H1 (cell line): ENCODE measurements around the gene BSCL2. TPM values are rescaled to one million over a fixed set of nuclear protein-coding genes. Genes with fewer than 3 reads are reported as not detected.

ENCODE experiments used
- ASH2L ChIP-seq: fragments of 200-600, 300-600 bp; sonication (generic); IDR thresholded peaks from one replicate; pipeline ENCODE4 v1.7.1; 2017; ENCODE audit warnings: low read length
- BACH1 ChIP-seq: IDR thresholded peaks from 2 replicates; pipeline ENCODE4 v1.6.1; 2012; ENCODE audit warnings: low read length, improper control_type of control experiment
- BCL11A ChIP-seq, 2 experiments: IDR thresholded peaks; one replicate each; pipeline ENCODE4 v1.6.1; 2011; ENCODE audit warnings: low read depth in 2 of 2, low read length in 2 of 2, mild to moderate bottlenecking in 2 of 2
- CHD1 ChIP-seq: IDR thresholded peaks from 2 replicates; pipeline ENCODE4 v1.6.1; 2012; ENCODE audit warnings: low read depth, low read length, improper control_type of control experiment
- CHD2 ChIP-seq: IDR thresholded peaks from 2 replicates; pipeline ENCODE4 v1.6.1; 2012; ENCODE audit warnings: low read length, improper control_type of control experiment
- EZH2 ChIP-seq: fragments of 200-600 bp; sonication (generic); IDR thresholded peaks from 2 replicates; pipeline ENCODE4 v1.7.1; 2012; ENCODE audit warnings: low read depth, mild to moderate bottlenecking, moderate library complexity, low read length, inconsistent platforms; ENCODE audit not compliant: severe bottlenecking
- GABPA ChIP-seq: IDR thresholded peaks from 2 replicates; pipeline ENCODE4 v1.6.1; 2011; ENCODE audit warnings: mild to moderate bottlenecking, low read length, moderate library complexity, borderline replicate concordance; ENCODE audit not compliant: insufficient read depth
- GTF2F1 ChIP-seq: IDR thresholded peaks from 2 replicates; pipeline ENCODE4 v1.6.1; 2012; ENCODE audit warnings: low read depth, low read length, improper control_type of control experiment, borderline replicate concordance
- KDM5A ChIP-seq: fragments of 200-600 bp; IDR thresholded peaks from 2 replicates; pipeline ENCODE4 v1.7.1; 2012; ENCODE audit warnings: mild to moderate bottlenecking, low read length, inconsistent platforms, mixed read lengths
- MAX ChIP-seq: IDR thresholded peaks from 2 replicates; pipeline ENCODE4 v1.6.1; 2012; ENCODE audit warnings: inconsistent platforms
- POLR2AphosphoS5 ChIP-seq: IDR thresholded peaks from 2 replicates; pipeline ENCODE4 v1.6.1; 2011; ENCODE audit warnings: low read depth, low read length
- SAP30 ChIP-seq: fragments of 300-600 bp; sonication (generic); IDR thresholded peaks from 2 replicates; pipeline ENCODE4 v1.7.1; 2012; ENCODE audit warnings: low read length, moderate library complexity, mild to moderate bottlenecking, inconsistent platforms; ENCODE audit not compliant: insufficient read depth, insufficient replicate concordance
- SIN3A ChIP-seq, 2 experiments: IDR thresholded peaks in 1 of 2; conservative IDR thresholded peaks in 1 of 2; 2 replicates each; pipeline ENCODE4 v1.6.1; 2011 to 2012; ENCODE audit warnings: low read length in 2 of 2, improper control_type of control experiment in 1 of 2, low read depth in 1 of 2, mild to moderate bottlenecking in 1 of 2
- SP1 ChIP-seq: IDR thresholded peaks from 2 replicates; pipeline ENCODE4 v1.6.1; 2011; ENCODE audit warnings: low read depth, low read length
- TAF7 ChIP-seq: optimal IDR thresholded peaks from 2 replicates; pipeline ENCODE3; 2011; ENCODE audit warnings: low read depth, mild to moderate bottlenecking, inconsistent platforms, low read length, moderate library complexity, borderline replicate concordance
- polyA plus RNA-seq, 7 experiments: library from polyadenylated mRNA; depleted of rRNA in 3 of 7; stranded (reverse) in 5 of 7; unstranded in 2 of 7; fragments of >200 nt in 5 of 7; fragments of 200-250 nt in 2 of 7; gene quantifications; 1 replicate in 5 of 7; 2 replicates in 1 of 7; 4 replicates in 1 of 7; pipeline versions ENCODE4 v1.2.1 to v1.2.3, GENCODE V29; 2011 to 2013; ENCODE audit warnings: missing spikeins in 2 of 7, mixed read lengths in 2 of 7
- total RNA-seq: library from RNA; stranded (reverse); fragmentation: NEBNext Ultra II Directional; extraction: Animal tissue kit (Norgen Biotek cat#: 25700); gene quantifications from 2 replicates; pipeline ENCODE4 v1.2.1, GENCODE V29; 2021

The BSCL2 gene
- total and polyA plus RNA-seq, 2 of the 8 experiments (the other 6 are each of a cell fraction or from before 2014, with no cell fraction given): 59.5 to 264 TPM

GRCh38 chr11:62665075-62665598 lies 42.1 kb downstream of the BSCL2 start, which contains the start of the genes C11orf98 and CSKMT (continued):
- 0 out of 2 replicates have a peak, but pooled peaks have one; percentile 11 for TF ChIP-seq GABPA
- TF ChIP-seq ASH2L: no peak
- peak; percentile 73; the same call in 1 of the 2 replicates for TF ChIP-seq BACH1
- peak; percentile 94 for TF ChIP-seq SP1
- TF ChIP-seq POLR2AphosphoS5: peak; percentile 99
- TF ChIP-seq EZH2: no peak
- TF ChIP-seq GTF2F1: peak; percentile 98
- TF ChIP-seq SAP30: no peak
- 0 out of 2 replicates have a peak, but pooled peaks have one; percentile 32 for TF ChIP-seq KDM5A
- peak; percentile 72 for TF ChIP-seq CHD2
- peak in 1 of 2 experiments; percentile 52; a peak in 3 of 4 replicates for TF ChIP-seq SIN3A (conservative IDR thresholded peaks at IDR 0.05 in 1 of 2, IDR thresholded peaks at IDR 0.05 in 1 of 2; ENCODE audit: low read depth in 1 of 2, low read length in 2 of 2)
- no peak for TF ChIP-seq BCL11A (IDR thresholded peaks at IDR 0.05; ENCODE audit: low read depth in 2 of 2, low read length in 2 of 2)
- TF ChIP-seq CHD1: no peak
- TF ChIP-seq TAF7: peak; percentile 96
- TF ChIP-seq MAX: peak; percentile 4; the same call in 1 of the 2 replicates
